Neural cell (in vitro differentiated cells): ENCODE results near the gene MAD1L1. TPM values are rescaled to one million over a fixed set of nuclear protein-coding genes. Genes with fewer than 3 reads are reported as not detected.

Experiments used
- H2AFZ ChIP-seq: fragments of 200-600, 300-800 bp; sonication (generic), shearing (Covaris generic); 2 replicates; pipeline ENCODE4 v1.6.0; 2014; ENCODE audit warnings: low read depth, mild to moderate bottlenecking, antibody characterized with exemption, low read length, moderate library complexity
- H3F3A ChIP-seq: fragments of 200-600 bp; shearing (Covaris generic); 2 replicates; pipeline ENCODE4 v1.6.1; 2016; ENCODE audit warnings: mild to moderate bottlenecking, moderate library complexity, mixed read lengths, antibody characterized with exemption, low read length; ENCODE audit not compliant: insufficient read depth, poor library complexity, severe bottlenecking
- H3K27ac ChIP-seq: fragments of 200-600, 300-800 bp; sonication (generic), shearing (Covaris generic); 2 replicates; pipeline ENCODE4 v1.5.1; 2014; ENCODE audit warnings: mild to moderate bottlenecking, low read length, moderate library complexity
- H3K27me3 ChIP-seq: fragments of 300-800, 200-600 bp; sonication (generic), shearing (Covaris generic); 2 replicates; pipeline ENCODE4 v1.6.0; 2014; ENCODE audit warnings: mild to moderate bottlenecking, low read depth, low read length, moderate library complexity; ENCODE audit not compliant: insufficient read depth
- H3K36me3 ChIP-seq: fragments of 300-800, 200-600 bp; sonication (generic), shearing (Covaris generic); 2 replicates; pipeline ENCODE4 v1.5.1; 2014; ENCODE audit warnings: mild to moderate bottlenecking, antibody characterized with exemption, low read length, moderate library complexity; ENCODE audit not compliant: insufficient read depth
- H3K4me2 ChIP-seq: fragments of 300-800, 200-600 bp; sonication (generic), shearing (Covaris generic); 2 replicates; pipeline ENCODE4 v1.6.0; 2014; ENCODE audit warnings: mild to moderate bottlenecking, low read length
- H3K4me3 ChIP-seq: fragments of 300-800, 200-600 bp; sonication (generic), shearing (Covaris generic); 2 replicates; pipeline ENCODE4 v1.5.1; 2014; ENCODE audit warnings: mild to moderate bottlenecking, low read length, moderate library complexity
- H3K79me2 ChIP-seq: fragments of 200-600 bp; shearing (Covaris generic); replicated peaks from 2 replicates; pipeline ENCODE4 v1.6.0; 2014; ENCODE audit warnings: mild to moderate bottlenecking, low read length, moderate library complexity; ENCODE audit not compliant: insufficient read depth
- H3K9ac ChIP-seq: fragments of 300-800, 200-600 bp; sonication (generic), shearing (Covaris generic); 2 replicates; pipeline ENCODE4 v1.6.1; 2016; ENCODE audit warnings: mild to moderate bottlenecking, low read length, mixed read lengths
- H3K9me2 ChIP-seq: fragments of 200-600 bp; shearing (Covaris generic); 2 replicates; pipeline ENCODE4 v1.6.1; 2016; ENCODE audit warnings: mild to moderate bottlenecking, low read length, mixed read lengths; ENCODE audit not compliant: insufficient read depth
- H3K9me3 ChIP-seq: fragments of 200-600, 300-800 bp; sonication (generic), shearing (Covaris generic); 2 replicates; pipeline ENCODE4 v1.6.1; 2016; ENCODE audit warnings: mild to moderate bottlenecking, mixed run types, low read length, moderate library complexity, mixed read lengths
- H4K20me1 ChIP-seq: fragments of 200-600 bp; shearing (Covaris generic); 2 replicates; pipeline ENCODE4 v1.6.1; 2016; ENCODE audit warnings: mild to moderate bottlenecking, mixed run types; ENCODE audit not compliant: insufficient read depth
- CTCF ChIP-seq: fragments of 450-650 bp; IDR thresholded peaks from 2 replicates; pipeline ENCODE4 v1.5.1; 2014; ENCODE audit warnings: antibody characterized with exemption, mild to moderate bottlenecking, moderate library complexity; ENCODE audit not compliant: poor library complexity, severe bottlenecking
- EP300 ChIP-seq: fragments of 450-650 bp; conservative IDR thresholded peaks from 2 replicates; pipeline ENCODE4 v1.6.1; 2014; ENCODE audit warnings: antibody characterized with exemption, mild to moderate bottlenecking, moderate library complexity; ENCODE audit not compliant: poor library complexity, severe bottlenecking
- EZH2 ChIP-seq: fragments of 200-600, 300-800 bp; shearing (Covaris generic), sonication (generic); IDR thresholded peaks from 2 replicates; pipeline ENCODE4 v1.6.1; 2014; ENCODE audit warnings: antibody characterized with exemption, low read length, borderline replicate concordance, mild to moderate bottlenecking; ENCODE audit not compliant: insufficient read depth, poor library complexity, severe bottlenecking
- MXI1 ChIP-seq: fragments of 450-650 bp; conservative IDR thresholded peaks from 2 replicates; pipeline ENCODE4 v1.6.1; 2014; ENCODE audit warnings: antibody characterized with exemption, mild to moderate bottlenecking; ENCODE audit not compliant: poor library complexity, severe bottlenecking
- POLR2AphosphoS5 ChIP-seq: IDR thresholded peaks from 2 replicates; pipeline ENCODE4 v1.6.1; 2012
- RAD21 ChIP-seq: fragments of 450-650 bp; conservative IDR thresholded peaks from 2 replicates; pipeline ENCODE4 v1.6.1; 2014; ENCODE audit warnings: antibody characterized with exemption, mild to moderate bottlenecking, moderate library complexity
- REST ChIP-seq: IDR thresholded peaks from 2 replicates; pipeline ENCODE4 v1.6.1; 2012; ENCODE audit warnings: borderline replicate concordance
- SMC3 ChIP-seq: fragments of 450-650 bp; conservative IDR thresholded peaks from 2 replicates; pipeline ENCODE4 v1.6.1; 2014; ENCODE audit warnings: antibody characterized with exemption, mild to moderate bottlenecking, moderate library complexity; ENCODE audit not compliant: poor library complexity
- TAF1 ChIP-seq: IDR thresholded peaks from 2 replicates; pipeline ENCODE4 v1.6.1; 2012; ENCODE audit warnings: low read depth
- polyA plus RNA-seq: library from polyadenylated mRNA; depleted of rRNA; stranded (reverse); fragments of >200 nt; gene quantifications from 2 replicates; pipeline ENCODE4 v1.2.3, GENCODE V29; 2014

MAD1L1 gene
- polyA plus RNA-seq, 1 donor from 2014 or later: 31.4 TPM

- Histone ChIP-seq H3K9ac (no peak overlapping the region), H3K27me3 (no peaks in the 10 kb centered on the region), H3K27ac (no peak overlapping the region), H3K79me2 (no peaks in the 10 kb centered on the region), H3F3A (no peaks in the 10 kb centered on the region), H2AFZ (no peak overlapping the region), H3K9me3 (no peaks in the 10 kb centered on the region), H3K4me3 (no peak overlapping the region), H3K36me3 (no peaks in the 10 kb centered on the region), H4K20me1 (no peaks in the 10 kb centered on the region), H3K9me2 (no peaks in the 10 kb centered on the region), H3K4me2 (no peak overlapping the region)
- TF ChIP-seq EZH2 (no peak), SMC3 (no peak), EP300 (no peak), MXI1 (no peak), REST (no peak), TAF1 (no peak)
Observed at GRCh38 chr7:1843921-1844335, 388.8 kb downstream of the MAD1L1 start.

- H2AFZ ChIP-seq: no peak overlapping the region
Observed at GRCh38 chr7:1843271-1843861, 389.4 kb downstream of the MAD1L1 start.

More at GRCh38 chr7:1843271-1843861, 389.4 kb downstream of the MAD1L1 start:
- H3K9me3 ChIP-seq: no peaks in the 10 kb centered on the region
- no peak overlapping the region for H3K4me2 ChIP-seq
- no peaks in the 10 kb centered on the region for H3K27me3 ChIP-seq
- H3K9me2 ChIP-seq: no peaks in the 10 kb centered on the region
- H3K79me2 ChIP-seq: no peaks in the 10 kb centered on the region
- TF ChIP-seq EZH2: no peak
- TF ChIP-seq EP300: no peak
- no peak for TF ChIP-seq MXI1
- TF ChIP-seq TAF1: no peak
- no peak for TF ChIP-seq POLR2AphosphoS5
- TF ChIP-seq SMC3: no peak
- no peak for TF ChIP-seq CTCF
- no peak for TF ChIP-seq RAD21
- no peak for TF ChIP-seq REST
- H3K4me3 ChIP-seq: no peak overlapping the region
- H3K9ac ChIP-seq: no peak overlapping the region
- H3K36me3 ChIP-seq: no peaks in the 10 kb centered on the region
- H3K27ac ChIP-seq: no peak overlapping the region
- H3F3A ChIP-seq: no peaks in the 10 kb centered on the region
- H4K20me1 ChIP-seq: no peaks in the 10 kb centered on the region
